Activated CD4-positive, alpha-beta memory T cell treated with anti-CD3 and anti-CD28 coated beads for 36 hours (primary cell): ENCODE data around the gene CSRNP3. TPM values are rescaled to one million over a fixed set of nuclear protein-coding genes. Genes with fewer than 3 reads are reported as not detected.

Source experiments
- CTCF ChIA-PET: fragments of 350-600 bp; sonication (Branson Sonifier 250); formaldehyde crosslinking; loops from one replicate; lab custom pipeline; 2021; ENCODE audit warnings: antibody characterized with exemption, inconsistent platforms; lab: Charles Lee
- POLR2A ChIA-PET: fragments of 350-600 bp; sonication (Branson Sonifier 250); formaldehyde crosslinking; loops from one replicate; lab custom pipeline; 2021; ENCODE audit warnings: antibody characterized with exemption; lab: Charles Lee
- DNase-seq: peaks from one replicate; pipeline ENCODE4 v3.0.0-alpha.2; 2020
- H3K27ac Mint-ChIP-seq: one replicate; pipeline ENCODE4 v1.8.0; 2021; ENCODE audit warnings: mixed read lengths
- H3K27me3 Mint-ChIP-seq: one replicate; pipeline ENCODE4 v1.8.0; 2021; ENCODE audit warnings: mixed read lengths
- H3K36me3 Mint-ChIP-seq: one replicate; pipeline ENCODE4 v1.8.0; 2021; ENCODE audit warnings: mixed read lengths
- H3K4me1 Mint-ChIP-seq: one replicate; pipeline ENCODE4 v1.8.0; 2021; ENCODE audit warnings: low read depth, mixed read lengths
- H3K4me3 Mint-ChIP-seq: one replicate; pipeline ENCODE4 v1.8.0; 2021; ENCODE audit warnings: mild to moderate bottlenecking, mixed read lengths
- H3K9me3 Mint-ChIP-seq: one replicate; pipeline ENCODE4 v1.8.0; 2021; ENCODE audit warnings: mixed read lengths
- intact Hi-C: fragments of 100-400 bp; cut with micrococcal nuclease; formaldehyde crosslinking; loops from one replicate; pipeline ENCODE4 v1.15.1; 2023
- total RNA-seq, 2 experiments: library from RNA; stranded (reverse); gene quantifications; one replicate each; pipeline ENCODE4 v1.2.3, GENCODE V29; 2021

The CSRNP3 gene
- total RNA-seq, 2 experiments from 2014 or later, result not detected

DNA sequence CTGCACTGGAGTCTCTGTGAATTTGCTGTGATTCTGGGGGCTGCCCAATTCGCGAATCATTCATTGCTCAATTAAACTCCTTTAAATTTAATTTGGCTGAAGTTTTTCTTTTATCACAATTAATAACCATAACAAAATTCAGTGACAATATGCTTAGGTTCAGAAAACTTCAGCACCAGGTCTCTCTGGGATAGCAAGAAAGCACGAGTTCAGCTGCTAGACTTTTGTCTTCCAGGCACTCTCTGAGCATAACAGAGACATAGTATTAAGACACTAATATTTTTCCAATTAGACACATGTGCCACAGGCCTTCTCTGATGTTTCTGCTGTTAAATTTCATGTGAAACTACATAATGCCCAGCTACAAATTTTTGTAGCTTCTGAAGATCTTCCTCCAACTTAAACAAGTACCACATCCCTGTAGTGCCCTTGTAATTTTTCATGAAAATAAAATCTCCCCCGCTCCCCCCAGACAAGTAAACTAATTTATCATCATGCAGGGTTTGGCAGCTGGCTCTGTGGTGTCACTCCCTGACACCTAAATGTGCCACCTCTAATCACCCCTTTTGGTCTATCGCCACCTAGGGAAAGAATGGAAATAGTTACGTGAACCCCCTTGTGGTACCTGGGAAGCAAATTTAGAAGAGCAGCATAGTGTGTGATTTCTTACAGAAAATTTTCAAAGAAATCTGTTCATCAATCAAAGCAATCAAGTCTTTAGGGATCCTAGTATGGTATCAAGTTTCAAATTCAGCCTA is 94.1 kb downstream of the CSRNP3 start:
- no peak for DNase-seq
- intact Hi-C loops, result no loop called here
- H3K4me1 Mint-ChIP-seq, result no peaks in the 10 kb centered on the region
- H3K4me3 Mint-ChIP-seq, result no peak overlapping the region
- POLR2A ChIA-PET, result no interaction called here
- no peaks in the 10 kb centered on the region for H3K36me3 Mint-ChIP-seq
- H3K9me3 Mint-ChIP-seq, result no peaks in the 10 kb centered on the region
- no peak overlapping the region for H3K27ac Mint-ChIP-seq
- CTCF ChIA-PET, result interaction anchor here (1.3 kb wide), 1 partner anchor 12 kb away, joined by 4 read pairs; no protein-coding TSS in a partner anchor
- peaks cover 4% of the 10 kb centered on the region for H3K27me3 Mint-ChIP-seq

DNA sequence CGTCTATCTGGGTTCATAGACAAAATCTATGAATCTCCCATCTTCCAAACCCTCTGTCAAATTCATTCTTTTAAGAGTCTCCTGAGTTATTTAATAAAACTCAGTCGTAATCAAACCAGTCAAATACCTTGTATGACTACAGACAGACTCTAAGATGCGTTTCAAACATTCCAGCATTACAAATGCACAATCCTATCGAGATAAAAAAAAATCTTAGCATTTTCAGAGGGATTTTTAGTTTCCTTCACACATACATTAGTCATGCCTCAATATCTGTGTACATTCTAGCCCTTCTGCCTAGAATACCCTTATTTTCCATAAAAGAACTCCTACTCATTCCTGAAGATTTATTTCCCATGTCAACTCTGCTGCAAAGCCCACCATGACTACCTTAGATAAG is 96.5 kb downstream of the CSRNP3 start:
- H3K27me3 Mint-ChIP-seq, result peaks cover 2% of the 10 kb centered on the region
- no peaks in the 10 kb centered on the region for H3K36me3 Mint-ChIP-seq
- intact Hi-C loops, result no loop called here
- no peak for DNase-seq
- ChIA-PET CTCF (no interaction called here), POLR2A (no interaction called here)
- H3K4me1 Mint-ChIP-seq, result no peaks in the 10 kb centered on the region
- no peak overlapping the region for H3K4me3 Mint-ChIP-seq
- no peak overlapping the region for H3K27ac Mint-ChIP-seq
- H3K9me3 Mint-ChIP-seq, result no peaks in the 10 kb centered on the region

DNA sequence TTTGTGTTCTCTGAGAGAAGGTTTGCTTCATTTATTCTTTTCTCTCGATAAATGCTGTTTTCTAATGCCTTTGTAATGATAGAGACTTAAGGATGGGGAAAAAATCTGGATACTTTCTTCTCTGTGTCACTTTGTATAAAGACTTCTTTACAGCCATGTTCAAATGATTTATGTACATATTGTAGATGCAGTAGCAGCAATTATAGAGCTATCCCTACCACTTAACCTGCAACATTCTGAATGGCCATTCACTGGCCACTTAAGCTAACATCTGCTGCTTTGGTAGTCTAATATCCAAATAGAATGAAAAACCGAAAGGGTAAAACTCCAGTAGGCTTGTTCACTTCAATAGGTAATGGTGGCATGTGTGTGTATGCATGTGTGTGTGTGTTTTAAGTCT is 97.8 kb downstream of the CSRNP3 start:
- no peak for DNase-seq

DNA sequence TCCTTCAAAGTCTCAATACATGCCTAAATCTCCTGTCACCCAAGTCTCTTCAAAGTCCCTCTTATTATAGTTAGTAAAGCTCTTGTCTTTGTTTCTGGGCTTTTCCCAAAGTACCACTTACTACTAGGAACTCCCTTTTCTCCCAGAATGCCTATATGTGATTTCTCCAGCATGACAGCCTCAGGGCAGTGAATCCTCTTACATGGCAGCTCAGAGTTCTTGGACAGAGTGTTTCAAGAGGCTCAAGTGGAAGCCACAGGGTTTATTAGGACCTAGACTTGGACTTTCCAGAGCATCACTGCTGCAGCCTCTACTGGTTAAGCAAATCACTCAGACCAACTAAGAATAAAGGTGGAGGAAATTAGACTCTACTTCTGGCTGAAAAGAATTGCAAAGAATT is 98.9 kb downstream of the CSRNP3 start:
- intact Hi-C loops, result no loop called here
- Mint-ChIP-seq H3K4me3 (no peak overlapping the region), H3K27ac (no peak overlapping the region), H3K27me3 (peaks cover 2% of the 10 kb centered on the region), H3K4me1 (no peaks in the 10 kb centered on the region), H3K9me3 (no peaks in the 10 kb centered on the region), H3K36me3 (no peaks in the 10 kb centered on the region)
- CTCF ChIA-PET, result no interaction called here
- no peak for DNase-seq
- POLR2A ChIA-PET, result no interaction called here

More for the DNA sequence above, 97.8 kb downstream of the CSRNP3 start:
- no peaks in the 10 kb centered on the region for H3K9me3 Mint-ChIP-seq
- intact Hi-C loops, result no loop called here
- no peaks in the 10 kb centered on the region for H3K4me1 Mint-ChIP-seq
- ChIA-PET POLR2A (no interaction called here), CTCF (interaction anchor here (0.7 kb wide), 1 partner anchor 157 kb away, joined by 3 read pairs; no protein-coding TSS in a partner anchor)
- H3K4me3 Mint-ChIP-seq, result no peak overlapping the region
- H3K27me3 Mint-ChIP-seq, result peaks cover 2% of the 10 kb centered on the region
- no peak overlapping the region for H3K27ac Mint-ChIP-seq
- no peaks in the 10 kb centered on the region for H3K36me3 Mint-ChIP-seq

DNA sequence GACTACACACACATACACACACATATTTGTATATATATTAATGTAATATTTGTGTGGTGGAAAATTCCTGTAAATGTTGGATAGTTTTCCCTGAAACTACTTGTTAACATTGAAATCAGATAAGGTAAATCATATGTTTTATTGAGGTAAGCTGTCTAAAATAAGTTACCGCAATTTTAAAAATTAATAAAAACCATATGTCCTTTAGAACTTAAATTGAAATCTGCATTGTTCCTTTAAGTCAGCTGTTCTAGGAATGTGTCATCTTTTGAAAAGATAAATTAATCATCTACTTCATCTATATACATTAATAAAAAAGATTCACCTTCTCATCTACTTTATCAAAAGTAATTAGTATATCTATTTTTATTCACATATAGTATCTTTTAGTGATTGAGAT is 102.0 kb downstream of the CSRNP3 start:
- CTCF ChIA-PET, result no interaction called here
- no peak overlapping the region for H3K4me3 Mint-ChIP-seq
- intact Hi-C loops, result no loop called here
- no peak for DNase-seq
- POLR2A ChIA-PET, result no interaction called here
- peaks cover 2% of the 10 kb centered on the region for H3K27me3 Mint-ChIP-seq
- H3K27ac Mint-ChIP-seq, result no peak overlapping the region
- no peaks in the 10 kb centered on the region for H3K9me3 Mint-ChIP-seq
- H3K4me1 Mint-ChIP-seq, result no peaks in the 10 kb centered on the region
- H3K36me3 Mint-ChIP-seq, result no peaks in the 10 kb centered on the region

DNA sequence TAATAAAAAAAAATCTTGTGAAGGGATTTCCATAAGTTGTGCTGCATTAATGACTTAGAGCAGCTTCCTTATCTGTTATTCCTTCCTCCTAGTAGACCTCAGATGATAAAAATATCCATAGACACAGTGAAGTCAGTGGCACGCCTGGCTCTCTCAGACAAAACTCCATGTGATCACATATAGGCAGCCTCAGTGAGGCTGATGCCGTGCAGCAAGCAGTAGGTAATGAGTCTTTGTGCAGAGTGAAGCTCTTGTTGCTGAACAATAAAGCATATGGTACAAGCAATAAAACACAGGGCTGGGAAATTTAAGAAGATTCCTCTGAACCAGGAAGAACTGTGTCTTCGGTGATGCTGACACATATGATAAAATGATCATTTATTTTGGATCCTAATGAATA is 102.7 kb downstream of the CSRNP3 start:
- H3K4me1 Mint-ChIP-seq, result no peaks in the 10 kb centered on the region
- intact Hi-C loops, result no loop called here
- ChIA-PET POLR2A (no interaction called here), CTCF (no interaction called here)
- H3K27me3 Mint-ChIP-seq, result peaks cover 2% of the 10 kb centered on the region
- no peaks in the 10 kb centered on the region for H3K9me3 Mint-ChIP-seq
- H3K4me3 Mint-ChIP-seq, result no peak overlapping the region
- no peak overlapping the region for H3K27ac Mint-ChIP-seq
- DNase-seq, result no peak
- H3K36me3 Mint-ChIP-seq, result no peaks in the 10 kb centered on the region

DNA sequence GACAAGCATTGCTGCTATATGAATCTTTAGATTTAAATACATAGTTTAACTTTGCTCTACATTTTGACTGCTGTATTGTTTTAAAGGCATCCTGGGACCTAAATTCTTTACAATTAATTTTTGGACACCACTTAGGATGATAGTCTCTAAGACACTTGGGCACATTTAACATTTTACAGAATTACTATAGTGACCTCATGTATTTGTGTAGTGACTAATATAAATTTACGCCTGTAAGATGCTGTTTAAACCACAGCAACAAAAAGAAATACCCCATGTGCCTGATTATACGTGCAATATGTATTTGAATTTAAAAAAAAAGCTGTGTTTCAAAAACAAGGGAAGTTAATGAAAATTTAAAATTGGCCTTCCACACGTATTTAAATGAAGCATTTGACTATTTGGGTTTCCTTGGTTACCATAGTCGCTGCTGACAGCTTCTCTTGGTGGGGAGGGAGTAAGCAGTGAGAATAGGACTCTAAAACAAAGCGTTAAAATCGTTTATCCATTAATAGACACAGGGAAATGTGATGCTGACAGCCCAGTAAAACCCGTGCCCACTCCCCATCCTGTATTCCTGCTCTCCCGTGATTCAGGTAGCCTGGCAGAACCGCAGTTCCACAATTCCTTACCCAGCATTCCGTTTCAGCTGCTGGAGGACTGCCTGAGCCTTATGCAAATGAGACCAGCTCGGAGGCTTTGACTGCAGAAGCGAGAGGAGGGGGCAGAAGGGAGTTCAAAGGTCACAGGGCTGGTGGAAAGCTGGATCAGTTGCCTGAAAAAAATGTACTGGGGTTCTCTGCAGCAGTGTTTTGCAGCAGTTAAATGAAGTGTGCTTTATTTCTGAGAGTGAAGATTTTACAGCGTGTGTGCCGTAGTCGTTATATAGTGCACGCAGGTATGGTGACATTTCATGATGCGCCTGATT is 104.3 kb downstream of the CSRNP3 start:
- ChIA-PET POLR2A (no interaction called here), CTCF (interaction anchor here (0.6 kb wide), 1 partner anchor 24 kb away, joined by 3 read pairs; no protein-coding TSS in a partner anchor)
- Mint-ChIP-seq H3K36me3 (no peaks in the 10 kb centered on the region), H3K4me1 (no peaks in the 10 kb centered on the region), H3K9me3 (no peaks in the 10 kb centered on the region), H3K4me3 (no peak overlapping the region), H3K27ac (no peak overlapping the region), H3K27me3 (no peaks in the 10 kb centered on the region)
- DNase-seq, result no peak
- intact Hi-C loops, result no loop called here

DNA sequence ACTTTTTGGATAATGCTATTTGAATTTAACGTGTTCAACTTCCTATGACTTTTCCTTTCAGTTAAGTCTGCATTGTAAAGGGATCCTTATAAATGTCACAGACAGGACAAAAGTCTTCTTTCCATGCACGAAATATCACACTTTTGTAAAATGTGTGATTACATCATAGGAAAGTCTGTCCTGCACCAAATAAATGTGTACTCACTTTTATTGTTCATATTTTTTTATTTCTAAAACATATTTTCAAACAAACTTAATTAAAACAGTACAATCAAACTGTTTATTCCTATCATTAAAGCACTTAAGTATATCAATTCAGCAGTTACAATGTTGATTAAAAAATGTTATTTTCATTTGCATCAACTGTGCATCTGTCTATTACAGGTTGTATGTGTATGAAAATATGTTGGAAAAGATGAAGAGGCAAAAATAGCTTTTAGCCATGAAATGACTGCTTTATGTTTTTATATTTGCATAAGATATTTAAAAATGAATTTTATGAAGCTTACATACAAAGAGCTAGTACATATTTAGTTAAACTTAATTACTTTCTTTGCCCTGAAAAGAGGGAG is 105.6 kb downstream of the CSRNP3 start:
- POLR2A ChIA-PET, result no interaction called here
- DNase-seq, result no peak
- Mint-ChIP-seq H3K27me3 (no peaks in the 10 kb centered on the region), H3K27ac (no peak overlapping the region), H3K9me3 (no peaks in the 10 kb centered on the region), H3K4me1 (no peaks in the 10 kb centered on the region), H3K36me3 (no peaks in the 10 kb centered on the region), H3K4me3 (no peak overlapping the region)
- intact Hi-C loops, result no loop called here
- CTCF ChIA-PET, result interaction anchor here (1.0 to 1.3 kb wide), 2 partner anchors 12 to 25 kb away, joined by 3 to 4 read pairs; no protein-coding TSS in a partner anchor

DNA sequence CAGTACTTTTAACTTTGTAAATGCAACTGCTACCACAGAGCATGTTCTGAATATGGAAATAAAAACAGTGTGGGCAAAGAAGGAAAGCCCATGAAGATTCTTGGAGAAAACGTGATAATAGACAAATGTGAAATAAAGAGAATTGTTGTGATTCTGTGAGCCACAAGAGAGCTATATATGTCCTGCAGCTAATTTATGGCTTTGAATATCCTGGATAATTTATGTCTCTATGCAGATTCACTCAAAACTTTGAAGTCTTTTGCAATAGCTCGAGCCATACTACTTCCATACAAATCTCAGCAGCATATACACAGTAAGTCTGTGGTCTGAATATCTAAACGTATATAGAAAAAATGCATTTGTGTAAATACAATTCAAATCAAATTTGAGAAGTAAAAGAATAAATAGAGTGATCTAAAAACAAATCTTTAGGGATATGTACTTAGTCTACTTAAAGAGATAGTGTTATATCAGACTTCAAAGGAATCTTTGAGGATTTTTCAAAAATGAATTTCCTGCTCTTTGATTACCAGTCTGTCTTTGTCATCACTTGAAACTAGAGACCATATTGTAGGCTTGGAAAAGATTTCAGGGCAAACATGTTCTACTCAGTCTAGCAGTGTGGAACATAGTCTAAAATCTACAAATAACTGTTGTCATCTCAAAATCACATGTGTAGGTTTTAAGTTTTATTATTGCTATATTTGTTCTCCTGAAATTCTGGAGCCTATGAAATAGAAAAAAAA is 107.1 kb downstream of the CSRNP3 start:
- Mint-ChIP-seq H3K4me3 (no peak overlapping the region), H3K27me3 (no peaks in the 10 kb centered on the region), H3K4me1 (no peaks in the 10 kb centered on the region), H3K27ac (no peak overlapping the region), H3K36me3 (no peaks in the 10 kb centered on the region), H3K9me3 (no peaks in the 10 kb centered on the region)
- CTCF ChIA-PET, result interaction anchor here (1.0 kb wide), 1 partner anchor 24 kb away, joined by 3 read pairs; no protein-coding TSS in a partner anchor
- no peak for DNase-seq
- intact Hi-C loops, result no loop called here
- POLR2A ChIA-PET, result no interaction called here

DNA sequence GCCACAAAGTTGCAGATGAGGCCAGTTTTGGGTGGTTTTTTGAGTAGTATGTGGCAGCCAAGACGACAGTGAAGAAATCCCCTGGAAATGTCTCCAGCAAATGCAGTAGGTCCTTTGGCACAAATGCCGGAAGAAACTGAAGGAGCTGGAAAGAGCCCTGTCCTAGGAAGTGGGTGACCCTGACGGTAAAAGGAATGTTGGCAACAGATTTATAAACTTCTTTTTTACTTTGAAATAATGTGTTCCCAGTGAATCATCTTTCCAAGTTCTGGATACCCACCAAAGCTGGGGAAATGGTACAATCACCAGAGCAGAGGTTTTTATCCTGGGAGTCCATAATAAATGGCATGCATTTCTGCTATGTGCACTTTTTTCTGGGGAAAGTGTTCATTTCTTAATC is 112.9 kb downstream of the CSRNP3 start:
- Mint-ChIP-seq H3K27me3 (no peaks in the 10 kb centered on the region), H3K9me3 (no peaks in the 10 kb centered on the region)

DNA sequence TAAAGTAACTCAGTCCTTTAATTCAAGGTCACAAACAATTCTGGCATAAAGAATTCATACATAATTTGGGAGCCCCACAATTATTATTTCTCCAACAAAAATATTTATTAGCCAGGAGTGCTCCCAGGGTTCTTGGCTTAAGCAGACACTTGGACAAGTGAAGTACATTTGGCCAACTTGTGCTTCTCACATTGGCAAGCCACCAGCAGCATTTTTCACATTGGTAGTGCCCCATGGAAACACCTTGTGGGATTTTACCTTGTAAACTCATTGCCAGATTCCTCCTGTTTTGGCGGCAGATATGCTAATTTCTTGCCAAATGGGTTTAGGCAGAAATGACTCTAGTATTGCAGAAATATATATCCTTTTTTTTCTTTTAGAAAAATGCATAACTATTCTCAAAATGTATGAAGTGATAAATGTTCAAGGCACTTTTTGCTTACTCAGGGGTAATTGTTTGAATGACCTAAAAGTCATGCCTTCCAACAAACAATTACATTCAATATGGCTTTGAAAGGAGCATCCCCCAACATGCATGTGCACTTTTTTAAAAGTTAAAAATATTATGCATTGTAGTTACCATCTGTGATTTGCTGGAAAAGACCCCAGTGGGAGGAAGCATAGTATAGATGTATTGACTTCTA is 113.5 kb downstream of the CSRNP3 start:
- intact Hi-C loops, result no loop called here
- no peaks in the 10 kb centered on the region for H3K9me3 Mint-ChIP-seq
- CTCF ChIA-PET, result no interaction called here

More for the DNA sequence above, 112.9 kb downstream of the CSRNP3 start:
- ChIA-PET POLR2A (no interaction called here), CTCF (no interaction called here)
- no peak for DNase-seq
- intact Hi-C loops, result no loop called here
- Mint-ChIP-seq H3K27ac (no peak overlapping the region), H3K4me3 (no peak overlapping the region), H3K36me3 (no peaks in the 10 kb centered on the region), H3K4me1 (no peaks in the 10 kb centered on the region)

More for the DNA sequence above, 113.5 kb downstream of the CSRNP3 start:
- no peak overlapping the region for H3K27ac Mint-ChIP-seq
- H3K4me1 Mint-ChIP-seq, result no peaks in the 10 kb centered on the region
- no peaks in the 10 kb centered on the region for H3K36me3 Mint-ChIP-seq
- DNase-seq, result no peak
- POLR2A ChIA-PET, result no interaction called here
- H3K4me3 Mint-ChIP-seq, result no peak overlapping the region
- H3K27me3 Mint-ChIP-seq, result no peaks in the 10 kb centered on the region
